DMS79 treated with DMSO at 0.1 percent for 48 hours (cell line): ENCODE measurements around the gene USH2A.

Experiments used
- DNase-seq: peaks from one replicate; lab custom pipeline; 2025; lab: John Stamatoyannopoulos, UW

The USH2A gene

GRCh38 chr1:215780139-215780538 is 643.1 kb downstream of the USH2A start:
- no peak for DNase-seq

- DNase-seq: no peak
These were observed 643.5 kb downstream of the USH2A start for GRCh38 chr1:215779729-215780128.

DNA sequence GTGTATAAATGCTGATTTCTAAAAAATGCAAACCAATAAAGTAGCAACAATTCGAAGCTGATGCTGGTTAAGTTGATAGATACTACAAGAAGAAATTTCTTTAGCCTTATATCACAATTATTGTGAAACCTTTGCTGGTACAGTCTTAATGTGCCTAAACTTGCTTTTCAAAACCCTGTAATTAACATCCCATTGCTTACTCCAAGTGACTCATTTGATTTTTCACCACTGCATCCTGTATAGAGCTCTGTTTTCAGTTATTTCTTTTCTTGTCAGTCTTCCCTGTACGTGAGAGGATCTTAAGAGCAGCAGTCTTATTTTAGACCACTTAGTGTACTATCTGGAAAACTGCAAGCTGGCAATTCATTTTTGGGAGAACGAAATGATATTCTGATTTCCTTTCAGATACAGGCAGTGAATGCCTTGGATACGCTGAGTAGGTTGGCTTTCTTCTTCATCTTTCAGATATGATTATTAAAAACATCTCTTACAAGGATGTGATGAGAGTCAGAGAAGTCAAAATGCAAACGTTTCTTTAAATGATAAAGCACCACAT is 645.8 kb downstream of the USH2A start:
- no peak for DNase-seq

DNA sequence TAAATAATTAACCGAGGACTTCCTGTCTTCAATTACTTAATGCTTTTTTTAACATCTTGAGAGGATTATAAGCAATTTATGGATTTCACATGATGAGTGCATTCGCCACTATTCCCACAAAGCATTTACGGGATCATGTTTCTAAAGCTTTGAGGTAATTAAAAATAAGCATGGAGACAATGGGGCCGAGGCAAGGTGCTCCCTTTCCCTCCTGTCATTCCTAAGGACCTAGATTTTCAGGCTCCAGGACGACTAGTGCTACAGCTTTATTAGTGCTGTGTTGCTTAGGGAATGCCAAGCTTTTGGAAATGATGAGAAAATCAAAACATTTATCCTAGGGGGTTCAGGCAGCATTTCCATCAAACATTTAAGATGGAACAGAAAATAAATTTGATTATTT is 646.9 kb downstream of the USH2A start:
- no peak for DNase-seq

GRCh38 chr1:215772151-215772550 is 651.1 kb downstream of the USH2A start:
- DNase-seq: no peak

GRCh38 chr1:215768303-215768702 is 654.9 kb downstream of the USH2A start:
- DNase-seq: no peak

- DNase-seq: no peak
These were observed 655.5 kb downstream of the USH2A start for GRCh38 chr1:215767761-215768160.

DNA sequence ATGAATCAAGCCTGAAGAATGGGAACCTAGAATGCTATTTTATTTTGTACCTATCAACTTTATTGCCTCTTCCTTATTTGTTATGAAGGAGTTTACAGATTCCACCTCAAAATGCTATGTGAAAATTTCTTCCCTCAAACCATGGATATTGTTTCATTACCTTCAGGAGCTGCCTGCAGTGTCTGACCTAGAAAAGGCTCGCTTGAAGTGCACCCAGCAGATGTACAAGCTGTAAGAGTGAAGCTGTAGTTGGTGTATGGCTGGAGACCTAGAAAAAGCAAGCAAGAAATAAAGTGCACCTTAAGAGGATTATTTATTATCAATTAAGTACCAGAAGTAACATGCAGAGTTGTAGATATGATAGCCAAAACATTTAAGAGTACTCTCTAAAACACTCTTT is 656.7 kb downstream of the USH2A start:
- DNase-seq: no peak

DNA sequence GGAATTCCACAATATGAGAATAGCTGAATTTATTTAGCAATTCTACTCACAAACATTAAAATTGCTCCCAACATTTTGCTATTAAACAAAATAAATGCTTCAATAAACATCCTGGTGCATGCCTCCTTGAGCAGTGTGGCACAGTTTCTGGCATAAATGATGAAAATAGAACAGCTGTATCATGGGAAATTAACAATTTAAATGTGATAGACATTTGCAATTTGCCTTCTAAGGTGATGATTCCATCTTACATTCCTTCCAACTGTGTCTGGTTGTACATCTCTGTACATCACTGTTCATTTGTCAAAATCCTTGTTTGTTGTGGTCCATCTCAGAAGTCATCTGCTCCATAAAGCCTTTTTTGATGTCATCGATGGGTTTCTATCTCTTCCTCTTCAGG is 657.4 kb downstream of the USH2A start:
- DNase-seq: no peak

DNA sequence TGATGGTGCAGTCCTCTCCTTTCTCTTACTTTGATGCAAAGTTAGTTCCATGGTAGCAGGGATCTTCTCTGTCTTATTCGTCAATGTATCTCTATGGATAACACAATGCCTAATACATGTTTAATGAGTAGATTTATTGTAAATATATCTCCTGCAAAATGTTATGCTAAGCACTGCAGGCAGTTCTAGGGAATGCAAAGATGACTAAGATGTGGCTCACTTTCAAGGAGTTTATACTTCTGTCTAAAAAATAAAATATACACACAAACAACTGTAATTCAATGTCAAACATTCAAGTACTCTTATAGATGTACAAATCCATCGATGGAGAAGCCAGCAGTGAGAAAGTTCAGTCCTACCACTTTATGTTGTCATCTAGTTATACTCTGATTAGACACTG is 661.8 kb downstream of the USH2A start:
- DNase-seq: no peak

DNA sequence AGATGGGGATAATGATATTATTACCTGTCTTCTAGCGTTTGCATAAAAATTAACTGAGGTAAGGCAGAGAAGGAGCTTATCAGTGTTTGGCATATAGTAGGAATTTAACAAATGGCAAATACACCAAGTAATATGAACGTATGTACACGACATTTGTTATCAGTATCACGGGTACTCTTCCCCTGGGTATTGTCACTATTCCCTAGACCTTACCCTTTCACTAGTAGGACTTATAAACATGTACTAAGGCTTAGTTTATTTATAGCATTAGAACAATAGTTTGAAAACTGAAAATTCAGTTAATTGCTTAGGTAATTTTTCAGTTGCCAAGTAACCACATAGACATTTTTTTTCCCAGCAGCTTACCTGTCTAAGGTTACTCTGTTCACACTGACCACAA is 669.1 kb downstream of the USH2A start:
- DNase-seq: no peak

GRCh38 chr1:215749414-215749813 is 673.8 kb downstream of the USH2A start:
- no peak for DNase-seq

DNA sequence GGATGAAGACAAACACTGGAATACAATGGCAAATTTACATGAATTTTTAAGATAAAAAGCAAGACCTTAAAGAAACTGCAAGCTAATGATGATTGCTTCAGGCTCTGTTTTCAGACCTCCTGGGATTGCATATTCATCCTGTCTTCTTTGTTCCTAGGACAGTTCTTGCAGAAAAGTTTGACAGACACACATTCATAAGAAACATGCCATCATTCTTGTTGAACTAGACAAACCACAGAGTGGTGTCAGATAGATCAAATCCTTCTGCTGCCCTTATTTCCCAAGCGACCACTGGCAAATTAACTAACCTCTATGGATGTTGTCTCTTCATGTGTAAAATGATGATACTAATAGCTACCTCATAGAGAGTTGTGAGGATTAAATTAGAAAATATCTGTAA is 674.8 kb downstream of the USH2A start:
- no peak for DNase-seq

DNA sequence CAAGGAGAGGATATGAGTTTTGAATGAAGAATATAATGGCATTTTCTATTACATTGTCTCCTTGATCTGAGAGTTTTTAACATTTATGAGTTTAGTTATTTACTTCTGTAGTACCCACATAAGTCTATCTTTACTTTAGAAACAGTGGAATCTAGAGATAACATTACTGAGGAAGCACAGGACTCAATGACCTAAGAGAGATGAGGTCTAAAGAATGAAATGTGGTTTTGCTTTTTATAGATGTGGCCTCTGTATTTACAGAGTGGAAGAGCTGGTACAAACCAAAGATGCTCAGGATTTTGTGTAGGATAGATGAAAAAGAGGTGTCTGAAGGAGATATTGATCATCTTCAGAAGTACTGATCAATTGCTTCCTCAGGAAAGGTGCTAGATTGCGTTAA is 678.8 kb downstream of the USH2A start:
- DNase-seq: no peak

GRCh38 chr1:215739025-215739424 is 684.2 kb downstream of the USH2A start:
- no peak for DNase-seq

- DNase-seq: no peak
These were observed 691.5 kb downstream of the USH2A start for GRCh38 chr1:215731699-215732098.

DNA sequence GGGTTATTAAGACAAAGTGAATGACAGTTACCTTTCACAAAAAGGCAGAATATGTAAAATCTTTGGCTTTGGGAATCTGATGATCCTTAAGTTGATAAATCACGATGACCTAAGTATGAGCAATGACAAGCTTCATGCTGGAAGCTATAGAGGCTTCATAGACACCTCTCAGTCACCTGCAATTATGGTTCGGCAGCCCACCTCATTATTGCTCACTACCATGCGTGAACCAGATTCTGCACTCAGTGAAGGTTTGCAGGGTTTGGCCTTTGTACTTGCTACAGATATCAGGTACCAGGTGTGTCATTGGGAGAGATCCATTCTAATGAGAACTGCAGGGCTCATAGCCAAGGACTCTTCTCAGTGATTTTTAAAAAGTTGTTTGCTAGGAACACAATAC is 692.6 kb downstream of the USH2A start:
- DNase-seq: no peak

- no peak for DNase-seq
These were observed 695.1 kb downstream of the USH2A start for GRCh38 chr1:215728169-215728568.

- no peak for DNase-seq
These were observed 703.1 kb downstream of the USH2A start for GRCh38 chr1:215720126-215720525.

GRCh38 chr1:215719552-215719951 is 703.7 kb downstream of the USH2A start:
- no peak for DNase-seq

DNA sequence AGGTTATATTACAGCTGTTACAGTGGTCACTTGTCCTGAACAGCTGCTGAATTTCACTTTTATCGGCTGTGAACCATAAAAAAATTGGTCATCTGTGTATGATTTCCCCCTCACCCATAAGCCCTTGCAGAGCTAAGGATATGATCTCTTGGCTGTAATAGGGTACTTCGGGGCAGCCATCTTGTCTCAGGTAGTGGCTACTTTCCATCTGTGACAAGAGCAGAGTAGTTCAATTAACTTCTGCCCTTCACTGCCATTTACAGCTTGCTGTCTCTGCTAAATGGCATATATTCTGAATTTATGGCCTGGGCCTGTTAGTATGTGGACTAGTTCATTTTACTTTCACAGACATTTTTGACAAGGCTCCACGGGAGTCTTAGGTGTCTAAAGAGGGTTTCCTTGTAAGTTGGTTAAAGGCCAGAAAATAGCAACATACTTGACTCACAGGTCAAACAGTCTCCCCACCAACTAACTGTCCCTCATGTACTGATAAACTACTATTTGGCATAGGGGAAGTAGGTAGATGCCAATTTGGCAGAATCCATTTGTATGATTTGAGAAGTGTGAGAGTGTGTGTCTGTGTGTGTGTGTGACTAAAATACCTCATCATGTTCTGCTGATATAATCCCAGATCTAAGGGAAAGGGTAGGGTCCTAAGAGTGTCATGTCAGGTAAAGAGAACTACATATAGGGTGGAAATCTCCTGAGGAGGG is 704.5 kb downstream of the USH2A start:
- DNase-seq: no peak

DNA sequence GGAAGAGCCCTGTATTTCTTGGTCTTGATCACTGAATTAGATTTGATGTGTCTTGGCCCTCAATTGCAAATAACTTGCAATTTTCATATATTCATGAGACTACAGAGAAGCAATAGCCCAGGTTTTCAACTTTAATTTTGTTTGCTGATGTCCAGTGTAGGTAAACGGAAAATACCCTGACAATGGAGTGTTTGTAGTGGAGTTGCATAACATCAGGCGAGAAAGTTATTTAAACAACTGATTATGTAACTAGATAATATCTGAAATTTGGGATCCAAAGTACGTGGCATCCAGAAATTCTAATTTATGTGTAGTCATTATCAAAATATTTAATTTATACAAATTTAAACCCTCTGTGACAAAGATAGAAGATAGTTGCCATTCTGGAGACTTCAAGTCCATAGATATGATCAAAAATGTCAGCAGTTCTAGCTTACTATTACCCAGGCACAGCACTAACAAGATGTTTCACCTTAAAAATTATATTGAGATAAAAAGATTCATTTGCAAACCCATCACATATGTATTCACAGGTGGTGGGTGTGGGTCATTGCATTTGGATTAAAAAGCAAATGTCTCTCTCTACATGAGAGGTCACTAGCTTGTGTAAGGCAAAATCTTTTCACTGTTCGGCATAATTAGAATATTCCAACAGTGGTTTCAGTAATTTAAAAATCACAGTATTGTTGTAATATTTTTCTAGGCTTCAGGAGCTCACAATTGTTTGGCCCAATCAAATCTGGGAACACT is 705.4 kb downstream of the USH2A start:
- no peak for DNase-seq

GRCh38 chr1:215710899-215711225 is 712.4 kb downstream of the USH2A start:
- DNase-seq: no peak
